Activated T-cell treated with anti-CD3 and anti-CD28 coated beads, Interleukin-2, amount 50 U/mL, for 4 hours (primary cell): ENCODE data around the gene MCTP2. TPM values are rescaled to one million over a fixed set of nuclear protein-coding genes. Genes with fewer than 3 reads are reported as not detected.

Experiments used
- ATAC-seq, 2 donors: fragments of 200-7000 bp; cut with Tn5 transposase; one replicate each; pipeline ENCODE4 v1.10.0; 2021
- DNase-seq: peaks from one replicate; pipeline ENCODE4 v3.0.0-alpha.2; 2020
- H3K27me3 Mint-ChIP-seq: one replicate; pipeline ENCODE4 v1.8.0; 2021; ENCODE audit warnings: low read depth, mixed read lengths
- H3K36me3 Mint-ChIP-seq: one replicate; pipeline ENCODE4 v1.8.0; 2022; ENCODE audit warnings: mixed read lengths; ENCODE audit not compliant: insufficient read depth
- H3K4me1 Mint-ChIP-seq: one replicate; pipeline ENCODE4 v1.8.0; 2021; ENCODE audit warnings: low read depth, mixed read lengths
- H3K4me3 Mint-ChIP-seq: one replicate; pipeline ENCODE4 v1.8.0; 2021; ENCODE audit warnings: mild to moderate bottlenecking, moderate library complexity, mixed read lengths
- H3K9me3 Mint-ChIP-seq: one replicate; pipeline ENCODE4 v1.8.0; 2021; ENCODE audit warnings: mixed read lengths
- total RNA-seq, 3 donors: library from RNA; stranded (reverse); gene quantifications; one replicate each; pipeline ENCODE4 v1.2.1, GENCODE V29; 2021

The MCTP2 gene
- total RNA-seq, 3 donors from 2014 or later, result 9.5 to 18.1 (median 14.2) TPM

- Mint-ChIP-seq H3K9me3 (no peaks in the 10 kb centered on the region), H3K4me1 (no peaks in the 10 kb centered on the region), H3K27me3 (no peaks in the 10 kb centered on the region), H3K4me3 (no peak overlapping the region), H3K36me3 (peaks cover 16% of the 10 kb centered on the region)
- no peak for DNase-seq
- ATAC-seq, result no peak
Observed at GRCh38 chr15:94453227-94453988, 222.0 kb downstream of the MCTP2 start.

- DNase-seq, result no peak
- ATAC-seq, result no peak
- no peak overlapping the region for H3K4me3 Mint-ChIP-seq
- H3K27me3 Mint-ChIP-seq, result no peaks in the 10 kb centered on the region
- no peaks in the 10 kb centered on the region for H3K4me1 Mint-ChIP-seq
- peaks cover 26% of the 10 kb centered on the region for H3K36me3 Mint-ChIP-seq
- no peaks in the 10 kb centered on the region for H3K9me3 Mint-ChIP-seq
Observed at GRCh38 chr15:94455297-94455696, 223.9 kb downstream of the MCTP2 start.

GRCh38 chr15:94456226-94456625, 224.9 kb downstream of the MCTP2 start:
- Mint-ChIP-seq H3K4me1 (no peaks in the 10 kb centered on the region), H3K9me3 (no peaks in the 10 kb centered on the region)
- no peak for DNase-seq

GRCh38 chr15:94457661-94458060, 226.3 kb downstream of the MCTP2 start:
- no peaks in the 10 kb centered on the region for H3K4me1 Mint-ChIP-seq
- DNase-seq, result no peak
- no peaks in the 10 kb centered on the region for H3K27me3 Mint-ChIP-seq
- peaks cover 30% of the 10 kb centered on the region for H3K36me3 Mint-ChIP-seq
- H3K4me3 Mint-ChIP-seq, result no peak overlapping the region
- no peaks in the 10 kb centered on the region for H3K9me3 Mint-ChIP-seq
- no peak for ATAC-seq

More at GRCh38 chr15:94456226-94456625, 224.9 kb downstream of the MCTP2 start:
- Mint-ChIP-seq H3K4me3 (no peak overlapping the region), H3K27me3 (no peaks in the 10 kb centered on the region), H3K36me3 (peaks cover 28% of the 10 kb centered on the region)
- no peak for ATAC-seq

- DNase-seq (no peak), ATAC-seq (no peak)
- Mint-ChIP-seq H3K36me3 (peaks cover 28% of the 10 kb centered on the region), H3K27me3 (no peaks in the 10 kb centered on the region), H3K4me1 (no peaks in the 10 kb centered on the region), H3K4me3 (no peak overlapping the region), H3K9me3 (no peaks in the 10 kb centered on the region)
Observed at GRCh38 chr15:94460624-94461023, 229.3 kb downstream of the MCTP2 start.

GRCh38 chr15:94467034-94467433, 235.7 kb downstream of the MCTP2 start:
- no peak overlapping the region for H3K4me3 Mint-ChIP-seq
- DNase-seq (no peak), ATAC-seq (no peak)
- H3K4me1 Mint-ChIP-seq, result no peaks in the 10 kb centered on the region
- H3K9me3 Mint-ChIP-seq, result no peaks in the 10 kb centered on the region
- peaks cover 25% of the 10 kb centered on the region for H3K36me3 Mint-ChIP-seq
- H3K27me3 Mint-ChIP-seq, result no peaks in the 10 kb centered on the region

GRCh38 chr15:94470492-94470891, 239.1 kb downstream of the MCTP2 start:
- Mint-ChIP-seq H3K4me1 (no peaks in the 10 kb centered on the region), H3K27me3 (no peaks in the 10 kb centered on the region), H3K4me3 (no peak overlapping the region), H3K36me3 (peaks cover 35% of the 10 kb centered on the region), H3K9me3 (no peaks in the 10 kb centered on the region)
- DNase-seq (no peak), ATAC-seq (no peak)

GRCh38 chr15:94476686-94477085, 245.3 kb downstream of the MCTP2 start:
- no peak for DNase-seq
- Mint-ChIP-seq H3K4me3 (no peak overlapping the region), H3K27me3 (no peaks in the 10 kb centered on the region), H3K9me3 (peaks cover 5% of the 10 kb centered on the region), H3K4me1 (no peaks in the 10 kb centered on the region), H3K36me3 (peaks cover 63% of the 10 kb centered on the region)
- no peak for ATAC-seq

GRCh38 chr15:94477913-94478553, 246.7 kb downstream of the MCTP2 start:
- ATAC-seq (no peak), DNase-seq (no peak)
- Mint-ChIP-seq H3K4me3 (no peak overlapping the region), H3K36me3 (peaks cover 69% of the 10 kb centered on the region), H3K9me3 (peaks cover 15% of the 10 kb centered on the region), H3K4me1 (no peaks in the 10 kb centered on the region), H3K27me3 (no peaks in the 10 kb centered on the region)

GRCh38 chr15:94478763-94479162, 247.4 kb downstream of the MCTP2 start:
- peaks cover 16% of the 10 kb centered on the region for H3K9me3 Mint-ChIP-seq
- H3K4me3 Mint-ChIP-seq, result no peak overlapping the region
- DNase-seq, result no peak
- H3K4me1 Mint-ChIP-seq, result no peaks in the 10 kb centered on the region
- H3K36me3 Mint-ChIP-seq, result peaks cover 66% of the 10 kb centered on the region
- no peak for ATAC-seq
- H3K27me3 Mint-ChIP-seq, result no peaks in the 10 kb centered on the region

GRCh38 chr15:94480289-94480834, 249.0 kb downstream of the MCTP2 start:
- Mint-ChIP-seq H3K4me1 (no peaks in the 10 kb centered on the region), H3K36me3 (peaks cover 59% of the 10 kb centered on the region), H3K27me3 (no peaks in the 10 kb centered on the region), H3K9me3 (peaks cover 17% of the 10 kb centered on the region), H3K4me3 (no peak overlapping the region)
- DNase-seq (no peak), ATAC-seq (no peak)

GRCh38 chr15:94485148-94485719, 253.9 kb downstream of the MCTP2 start:
- DNase-seq, result no peak
- no peak for ATAC-seq
- Mint-ChIP-seq H3K27me3 (no peaks in the 10 kb centered on the region), H3K9me3 (peaks cover 25% of the 10 kb centered on the region), H3K4me1 (no peaks in the 10 kb centered on the region), H3K36me3 (peaks cover 23% of the 10 kb centered on the region), H3K4me3 (no peak overlapping the region)

GRCh38 chr15:94487635-94488034, 256.3 kb downstream of the MCTP2 start:
- Mint-ChIP-seq H3K4me1 (no peaks in the 10 kb centered on the region), H3K4me3 (no peak overlapping the region), H3K36me3 (peaks cover 4% of the 10 kb centered on the region), H3K9me3 (peaks cover 20% of the 10 kb centered on the region), H3K27me3 (no peaks in the 10 kb centered on the region)
- ATAC-seq (no peak), DNase-seq (no peak)

GRCh38 chr15:94493176-94493575, 261.8 kb downstream of the MCTP2 start:
- ATAC-seq, result no peak
- Mint-ChIP-seq H3K9me3 (peaks cover 11% of the 10 kb centered on the region), H3K27me3 (no peaks in the 10 kb centered on the region), H3K4me3 (no peak overlapping the region), H3K4me1 (no peaks in the 10 kb centered on the region), H3K36me3 (no peaks in the 10 kb centered on the region)
- no peak for DNase-seq
